ENCODE results near the gene MED25.

MED25 gene

GRCh38 chr19:49799271-49799797, 18.8 kb upstream of the MED25 start:
- no peak for DNase-seq (ENCODE audit: low read depth in 2 of 2)

- DNase-seq (ENCODE audit: low read depth in 2 of 2): no peak
Observed at GRCh38 chr19:49799798-49800376, 18.2 kb upstream of the MED25 start.

- no peak for DNase-seq (ENCODE audit: low read depth in 2 of 2)
Observed at GRCh38 chr19:49800771-49801170, 17.3 kb upstream of the MED25 start.

- no peak for DNase-seq (ENCODE audit: low read depth in 2 of 2)
Observed at GRCh38 chr19:49801401-49801888, 16.6 kb upstream of the MED25 start.

- DNase-seq (ENCODE audit: low read depth in 2 of 2): no peak
Observed at GRCh38 chr19:49801966-49802661, 16.0 kb upstream of the MED25 start.

GRCh38 chr19:49802836-49803528, 15.1 kb upstream of the MED25 start:
- DNase-seq (ENCODE audit: low read depth in 2 of 2): no peak

- no peak for DNase-seq (ENCODE audit: low read depth in 2 of 2)
Observed at GRCh38 chr19:49803529-49803856, 14.6 kb upstream of the MED25 start.

- DNase-seq (ENCODE audit: low read depth in 2 of 2): no peak
Observed at GRCh38 chr19:49805822-49806619, 12.1 kb upstream of the MED25 start.

GRCh38 chr19:49806620-49806959, 11.5 kb upstream of the MED25 start:
- no peak for DNase-seq (ENCODE audit: low read depth in 2 of 2)

GRCh38 chr19:49807058-49807903, 10.8 kb upstream of the MED25 start:
- no peak for DNase-seq (ENCODE audit: low read depth in 2 of 2)

- no peak for DNase-seq (ENCODE audit: low read depth in 2 of 2)
Observed at GRCh38 chr19:49807904-49808675, 10.0 kb upstream of the MED25 start.

- peak; percentile 64 to 82 for DNase-seq (ENCODE audit: low read depth in 2 of 2)
Observed at GRCh38 chr19:49808711-49809159, 9.4 kb upstream of the MED25 start.

GRCh38 chr19:49809160-49809940, 8.7 kb upstream of the MED25 start:
- peak; percentile 17 to 35 for DNase-seq (ENCODE audit: low read depth in 2 of 2)

- DNase-seq (ENCODE audit: low read depth in 2 of 2): no peak
Observed at GRCh38 chr19:49809941-49810389, 8.1 kb upstream of the MED25 start.

GRCh38 chr19:49811328-49811727, 6.8 kb upstream of the MED25 start:
- DNase-seq (ENCODE audit: low read depth in 2 of 2): no peak

GRCh38 chr19:49812452-49812996, 5.6 kb upstream of the MED25 start:
- DNase-seq (ENCODE audit: low read depth in 2 of 2): no peak

- DNase-seq (ENCODE audit: low read depth in 2 of 2): peak; percentile 81 to 89
Observed at GRCh38 chr19:49812997-49813861, 4.9 kb upstream of the MED25 start, which contains the start of gene FUZ. TSS of gene FUZ (minus strand) at chr19:49813292. CDS start at chr19:49813106, 186 bp downstream.

GRCh38 chr19:49814010-49814409, 4.1 kb upstream of the MED25 start:
- DNase-seq (ENCODE audit: low read depth in 2 of 2): no peak

Measured in stimulated activated CD4-positive, alpha-beta T cell treated with anti-CD3 and anti-CD28 coated beads, Interleukin-12 subunit alpha, Interleukin-12 subunit beta, amount 100 ng/mL, for 24 hours (primary cell).